GM21619 (cell line): ENCODE measurements around the gene SKOR2.

Source experiments
- ATAC-seq: cut with Tn5 transposase; IDR thresholded peaks from one replicate; pipeline ENCODE4 v1.9.1; 2021; ENCODE audit not compliant: unreplicated experiment

Gene SKOR2

GRCh38 chr18:47260120-47260923 lies 8.9 kb upstream of the SKOR2 start:
- no peak for ATAC-seq

- ATAC-seq = no peak
Observed at GRCh38 chr18:47254341-47254939, 3.0 kb upstream of the SKOR2 start.

GRCh38 chr18:47253101-47253654 lies 1.7 kb upstream of the SKOR2 start:
- ATAC-seq = no peak

GRCh38 chr18:47250391-47251046 lies 941 bp downstream of the SKOR2 start:
- ATAC-seq = no peak

GRCh38 chr18:47249314-47249981 lies 2.0 kb downstream of the SKOR2 start:
- no peak for ATAC-seq

- no peak for ATAC-seq
Observed at GRCh38 chr18:47248604-47249313, 2.7 kb downstream of the SKOR2 start.

GRCh38 chr18:47248115-47248603 lies 3.3 kb downstream of the SKOR2 start:
- ATAC-seq = no peak

- ATAC-seq = no peak
Observed at GRCh38 chr18:47247416-47248114, 3.9 kb downstream of the SKOR2 start.

GRCh38 chr18:47247036-47247415 lies 4.4 kb downstream of the SKOR2 start:
- ATAC-seq = no peak

GRCh38 chr18:47246027-47246971 lies 5.2 kb downstream of the SKOR2 start:
- no peak for ATAC-seq

- no peak for ATAC-seq
Observed at GRCh38 chr18:47244086-47244485, 7.4 kb downstream of the SKOR2 start.

GRCh38 chr18:47235096-47235495 lies 16.4 kb downstream of the SKOR2 start:
- no peak for ATAC-seq

GRCh38 chr18:47226660-47227059 lies 24.8 kb downstream of the SKOR2 start:
- ATAC-seq = no peak

- ATAC-seq = no peak
Observed at GRCh38 chr18:47215554-47216138, 35.8 kb downstream of the SKOR2 start.

GRCh38 chr18:47209171-47209570 lies 42.3 kb downstream of the SKOR2 start:
- no peak for ATAC-seq

GRCh38 chr18:47206945-47207637 lies 44.4 kb downstream of the SKOR2 start:
- ATAC-seq = no peak

- ATAC-seq = no peak
Observed at GRCh38 chr18:47204908-47205522, 46.4 kb downstream of the SKOR2 start.
